Measurements from ENCODE around the gene FBXL2.
"Not testable (repeated sequence)": the region's sequence is repeated elsewhere in the genome, so short reads cannot be mapped to it uniquely, and the experiment has no call there.

Gene FBXL2

DNA sequence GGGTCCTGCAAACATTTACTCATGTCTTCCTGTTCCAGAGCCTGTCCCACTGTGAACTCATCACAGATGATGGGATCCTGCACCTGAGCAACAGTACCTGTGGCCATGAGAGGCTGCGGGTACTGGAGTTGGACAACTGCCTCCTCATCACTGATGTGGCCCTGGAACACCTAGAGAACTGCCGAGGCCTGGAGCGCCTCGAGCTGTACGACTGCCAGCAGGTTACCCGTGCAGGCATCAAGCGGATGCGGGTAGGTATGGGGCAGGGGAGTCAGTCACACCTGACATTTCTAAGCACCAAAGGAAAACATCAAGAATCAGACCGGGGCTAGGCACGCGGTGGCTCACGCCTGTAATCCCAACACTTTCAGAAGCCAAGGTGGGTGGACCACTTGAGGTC is 106.7 kb downstream of the FBXL2 start:
- FAIRE-seq (no peak), DNase-seq (ENCODE audit: low spot score) (no peak)

DNA sequence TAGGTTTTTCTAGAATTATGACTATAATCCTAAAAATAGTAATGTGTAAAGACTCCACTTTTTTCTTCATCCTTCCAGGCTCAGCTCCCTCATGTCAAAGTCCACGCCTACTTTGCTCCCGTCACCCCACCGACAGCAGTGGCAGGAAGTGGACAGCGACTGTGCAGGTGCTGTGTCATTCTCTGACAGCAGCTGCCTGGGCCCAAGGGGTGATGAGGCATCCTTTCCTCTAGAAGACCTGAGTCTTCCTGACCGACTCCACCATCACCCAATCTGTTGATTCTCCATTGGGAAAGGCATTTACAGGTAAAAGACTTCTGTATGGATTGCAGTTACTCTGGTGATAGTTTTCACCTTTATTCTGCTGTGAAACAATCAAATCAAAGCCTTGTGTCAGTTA is 108.2 kb downstream of the FBXL2 start:
- FAIRE-seq (no peak), DNase-seq (ENCODE audit: low spot score) (peak; percentile 4)

DNA sequence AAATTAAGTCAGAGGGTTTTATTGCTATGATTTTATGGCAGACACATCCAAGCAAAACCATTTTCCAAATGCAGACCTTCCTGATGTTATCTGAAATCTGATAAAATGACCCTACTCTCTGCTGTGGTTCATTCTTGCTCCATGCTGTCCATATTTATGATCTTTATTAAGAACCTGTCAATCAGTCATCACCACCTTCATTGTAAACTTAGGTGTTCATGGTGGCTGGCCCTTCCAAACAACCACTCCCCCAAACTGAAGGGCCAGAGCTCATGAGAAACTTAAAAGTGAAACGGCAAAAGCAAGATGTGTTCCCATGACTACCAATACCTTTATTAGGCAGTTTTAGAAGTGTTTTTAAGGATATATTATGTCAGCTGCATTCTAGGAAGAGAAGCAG is 109.4 kb downstream of the FBXL2 start:
- DNase-seq (ENCODE audit: low spot score) (no peak), FAIRE-seq (no peak)

DNA sequence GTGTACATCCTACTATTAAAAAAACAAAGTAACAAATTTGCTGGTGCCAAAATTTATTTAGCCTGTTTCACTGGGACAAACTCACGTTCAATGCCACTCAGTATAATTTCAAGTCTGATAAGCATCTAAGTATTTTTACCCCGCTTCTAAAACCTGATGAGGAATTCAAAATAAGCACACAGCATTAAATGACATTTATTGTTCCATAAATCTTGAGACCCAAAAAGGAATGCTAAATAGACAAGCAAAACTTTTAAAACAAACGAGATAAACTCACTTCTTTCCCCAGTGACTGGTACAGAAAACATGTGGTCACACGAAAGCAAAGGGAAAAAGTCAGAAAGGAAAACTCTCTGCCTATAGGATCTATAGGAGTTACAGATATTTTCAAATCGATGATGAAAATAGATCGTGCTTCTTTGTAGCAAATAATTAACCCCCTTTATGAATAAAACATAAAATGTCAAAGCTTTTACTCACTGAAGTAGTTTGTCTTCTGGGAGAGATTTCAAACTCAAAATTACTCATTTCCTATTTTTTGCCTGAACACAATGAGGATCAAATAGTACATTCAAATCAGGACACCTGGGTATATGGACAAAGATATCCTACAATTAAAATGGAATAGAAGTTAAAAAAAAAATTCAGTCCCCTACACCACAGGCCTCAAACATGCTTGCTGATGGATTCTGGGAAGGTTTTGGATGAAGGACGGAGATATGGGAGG is 111.3 kb downstream of the FBXL2 start:
- no peak for DNase-seq (ENCODE audit: low spot score)
- FAIRE-seq = no peak

DNA sequence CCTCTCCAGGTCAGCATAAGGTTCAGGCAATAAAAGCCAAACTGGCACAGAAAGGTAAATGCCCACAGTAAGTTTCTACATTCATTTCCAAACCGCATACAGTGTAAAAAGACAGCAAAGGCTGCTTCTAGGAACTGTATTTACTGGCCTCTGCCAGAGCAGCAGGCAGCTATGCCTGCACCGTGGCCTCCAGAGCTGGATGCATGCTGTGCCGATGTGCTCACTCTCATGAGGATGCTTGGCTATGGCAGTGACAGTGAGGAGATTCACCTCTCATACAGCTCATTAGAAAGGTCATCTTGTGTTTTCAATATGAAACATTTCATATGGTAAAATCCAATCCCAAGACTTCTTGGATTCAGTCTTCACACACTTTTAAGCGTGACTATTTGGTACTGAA is 112.7 kb downstream of the FBXL2 start:
- DNase-seq (ENCODE audit: low spot score) (no peak), FAIRE-seq (no peak)

DNA sequence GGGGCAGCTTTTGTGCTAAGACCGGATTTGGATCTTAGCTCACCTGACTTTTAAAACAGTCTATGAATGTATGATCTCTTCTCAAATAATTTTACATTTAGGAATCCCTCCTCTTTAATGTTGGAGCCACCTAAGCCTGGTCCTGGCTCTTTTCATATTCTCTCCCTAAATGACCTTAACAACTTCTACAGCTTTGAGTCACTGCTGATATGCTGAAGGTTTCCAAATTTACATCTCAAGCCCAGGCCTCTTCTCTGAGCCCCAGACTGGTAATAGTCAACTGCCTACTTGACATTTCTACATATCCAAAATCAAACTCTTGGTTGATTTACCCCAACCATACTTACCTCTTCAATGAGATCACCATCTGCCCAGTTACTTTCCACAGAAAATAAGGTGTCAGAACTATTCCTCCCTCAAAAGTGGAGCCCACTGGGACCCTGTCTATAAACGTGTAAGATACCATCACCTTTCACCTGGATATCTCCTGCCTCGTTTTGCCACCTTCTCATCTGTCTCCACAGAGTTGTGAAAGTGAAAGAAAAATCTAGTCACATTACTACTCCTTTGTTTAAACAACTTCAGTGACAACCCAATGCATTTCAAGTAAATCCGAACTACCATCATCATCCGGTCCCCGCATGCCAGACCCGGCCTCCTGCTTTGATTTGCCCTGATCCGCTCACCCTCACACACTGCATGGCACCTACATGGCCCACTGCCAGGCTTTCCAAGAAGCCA is 114.2 kb downstream of the FBXL2 start:
- no peak for DNase-seq (ENCODE audit: low spot score)
- FAIRE-seq = no peak

DNA sequence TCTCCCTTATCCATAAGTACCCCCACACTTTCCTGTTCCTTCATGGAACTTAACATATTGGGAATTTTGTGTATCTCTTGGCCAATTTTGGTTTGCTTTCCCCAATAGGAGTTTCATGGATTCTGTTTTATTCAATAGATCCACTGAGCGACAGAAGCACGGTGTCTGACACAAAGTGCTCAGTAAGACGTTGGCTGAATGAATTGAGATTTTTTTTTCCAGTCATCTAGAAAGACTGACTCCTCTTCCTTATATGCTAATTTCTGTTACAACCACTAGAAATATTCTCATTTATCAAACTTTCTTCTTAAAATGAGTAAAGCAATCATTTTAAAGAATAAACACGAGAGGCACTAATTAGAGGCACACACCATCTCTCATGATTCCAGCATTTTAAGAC is 114.9 kb downstream of the FBXL2 start:
- FAIRE-seq (no peak), DNase-seq (ENCODE audit: low spot score) (no peak)

DNA sequence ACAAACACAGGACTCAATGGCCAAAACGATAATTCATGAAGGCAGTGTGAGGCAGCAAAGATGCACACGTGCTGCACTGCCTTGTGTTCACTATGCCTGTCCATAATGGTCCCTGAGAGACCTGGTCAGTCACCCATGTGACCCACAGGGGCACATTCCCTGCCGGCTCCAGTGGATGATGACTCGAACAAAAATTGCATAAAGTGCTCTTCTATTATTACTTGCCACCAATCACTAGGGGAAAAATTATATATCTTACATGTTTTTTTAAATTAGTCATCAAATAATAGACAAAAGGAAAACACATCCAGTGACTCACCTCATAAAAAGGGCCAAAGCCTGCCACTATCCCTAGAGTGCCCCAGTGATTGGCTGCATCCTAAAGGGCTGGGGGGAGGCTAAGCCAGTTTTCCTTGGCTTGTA is 115.5 kb downstream of the FBXL2 start:
- peak; percentile 86 for DNase-seq (ENCODE audit: low spot score)
- FAIRE-seq = peak; percentile 54

DNA sequence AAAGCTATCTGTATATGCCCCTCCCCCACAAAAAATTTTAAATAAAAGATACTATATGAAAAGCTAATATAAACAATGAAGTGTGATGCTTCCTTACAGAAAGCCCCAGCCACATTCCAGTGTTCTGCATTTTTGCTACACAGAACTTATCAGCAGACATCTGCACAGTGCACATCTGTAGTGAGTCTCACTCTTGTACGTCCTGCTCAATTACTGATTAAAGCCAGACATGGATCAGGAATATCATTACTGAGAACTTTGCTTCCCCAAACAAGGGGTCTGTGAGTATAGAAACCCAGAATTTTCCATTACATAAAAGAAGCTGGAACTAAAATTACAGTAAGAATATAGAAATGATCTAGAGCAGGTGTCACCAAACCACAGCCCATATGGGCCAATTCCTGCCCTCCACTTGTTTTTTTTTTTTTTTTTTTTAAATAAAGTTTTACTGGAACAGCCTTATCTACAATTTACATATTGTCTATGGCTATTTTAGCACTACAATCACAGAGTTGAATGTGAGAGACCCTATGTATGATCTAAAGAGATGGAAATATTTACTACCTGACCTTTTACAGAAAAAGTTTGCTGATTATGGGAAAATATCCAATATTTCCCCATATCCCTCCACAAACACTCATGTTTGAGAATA is 117.3 kb downstream of the FBXL2 start:
- no peak for DNase-seq (ENCODE audit: low spot score)
- FAIRE-seq = no peak

DNA sequence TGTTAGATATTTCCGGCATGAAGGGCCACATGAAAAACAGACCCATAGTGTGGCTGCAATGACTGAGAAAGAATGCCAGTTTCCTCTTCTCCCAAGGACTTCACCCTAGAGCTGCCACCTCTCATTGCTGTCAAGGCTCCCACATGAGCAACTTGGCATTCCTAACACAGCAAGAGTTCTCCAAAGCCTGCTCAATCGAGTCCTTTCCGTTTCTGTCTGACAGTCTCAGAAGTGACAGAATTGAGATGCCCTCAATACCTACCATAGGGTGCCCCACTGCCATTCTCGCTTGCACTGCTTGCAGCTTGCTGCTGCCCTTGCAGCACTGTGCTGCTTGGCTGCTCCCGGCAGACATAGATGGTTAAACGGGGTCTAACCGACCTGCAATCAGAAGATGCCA is 118.7 kb downstream of the FBXL2 start:
- no peak for DNase-seq (ENCODE audit: low spot score)
- FAIRE-seq = no peak

DNA sequence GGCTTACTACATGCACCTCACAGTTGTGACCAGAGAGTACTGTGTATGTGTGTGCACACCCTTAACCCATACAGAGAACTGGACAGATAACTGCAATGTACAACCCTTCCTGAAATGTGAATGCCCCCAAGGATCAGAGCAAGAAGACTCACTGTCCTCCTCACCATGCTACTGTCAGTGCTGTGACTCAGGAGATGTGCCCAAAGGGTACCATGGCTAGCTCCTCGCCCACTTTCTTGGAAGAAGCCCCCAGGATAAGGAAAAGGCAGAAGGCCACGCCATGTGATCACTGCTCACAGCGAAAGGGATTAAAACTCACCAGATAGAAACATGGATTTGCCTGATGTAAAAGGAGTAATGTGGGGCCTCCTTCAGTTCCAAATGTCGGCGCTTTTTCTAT is 121.2 kb downstream of the FBXL2 start:
- DNase-seq (ENCODE audit: low spot score) (no peak), FAIRE-seq (no peak)

DNA sequence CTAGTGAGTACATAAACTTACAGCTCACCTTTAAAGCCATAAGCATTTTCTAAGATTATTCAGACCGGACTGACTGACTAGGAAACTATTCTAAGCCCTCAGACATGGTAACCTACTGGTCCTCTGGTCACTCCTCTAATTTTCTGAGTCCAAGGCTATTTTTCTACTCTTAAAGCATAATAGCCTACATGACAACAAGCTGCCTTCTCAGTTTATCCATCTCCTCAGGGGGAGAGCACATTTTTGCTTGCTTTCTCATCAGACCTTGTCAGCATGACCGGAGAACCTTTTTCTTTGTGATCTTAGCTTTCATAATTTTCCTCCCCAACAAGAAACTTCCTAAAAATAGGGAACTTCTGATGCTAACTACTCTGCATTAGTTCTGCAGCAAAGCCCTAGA is 124.5 kb downstream of the FBXL2 start:
- FAIRE-seq (no peak), DNase-seq (ENCODE audit: low spot score) (no peak)

DNA sequence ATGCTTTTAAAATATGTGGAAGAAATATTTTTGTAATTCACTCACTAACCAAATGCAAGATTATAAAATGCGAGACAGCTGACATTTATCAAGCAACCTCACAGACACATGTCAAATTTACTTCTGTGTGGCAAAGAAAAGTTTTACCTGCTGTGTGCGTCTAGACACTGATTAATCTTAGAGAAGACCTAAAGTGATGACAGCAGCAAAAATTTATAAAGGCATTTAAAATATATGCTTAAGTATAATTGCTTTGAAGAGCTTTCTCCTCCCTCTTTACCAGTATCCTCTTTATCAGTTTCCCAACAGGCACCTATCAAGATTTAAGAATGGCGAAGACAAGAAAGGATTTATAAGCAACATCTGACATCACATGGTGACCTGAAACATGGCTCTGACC is 125.7 kb downstream of the FBXL2 start:
- no peak for FAIRE-seq
- DNase-seq (ENCODE audit: low spot score) = no peak

DNA sequence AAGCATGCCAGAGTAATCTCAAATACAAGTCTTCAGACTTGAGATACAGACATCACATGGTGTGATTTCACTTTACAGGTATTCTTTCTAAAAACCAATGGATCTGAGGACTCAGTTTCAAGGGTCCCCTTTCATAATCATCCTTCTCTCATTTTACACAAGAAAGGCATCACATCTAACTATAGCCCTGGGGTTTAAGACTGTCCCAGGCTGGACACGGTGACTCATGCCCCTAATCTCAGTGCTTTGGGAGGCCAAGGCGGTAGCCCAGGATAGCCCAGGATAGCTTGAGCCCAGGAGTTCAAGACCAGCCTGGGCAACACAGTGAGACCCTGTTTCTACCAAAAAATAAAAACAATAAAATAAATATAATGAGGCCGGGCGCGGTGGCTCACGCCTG is 126.5 kb downstream of the FBXL2 start:
- no peak for FAIRE-seq

DNA sequence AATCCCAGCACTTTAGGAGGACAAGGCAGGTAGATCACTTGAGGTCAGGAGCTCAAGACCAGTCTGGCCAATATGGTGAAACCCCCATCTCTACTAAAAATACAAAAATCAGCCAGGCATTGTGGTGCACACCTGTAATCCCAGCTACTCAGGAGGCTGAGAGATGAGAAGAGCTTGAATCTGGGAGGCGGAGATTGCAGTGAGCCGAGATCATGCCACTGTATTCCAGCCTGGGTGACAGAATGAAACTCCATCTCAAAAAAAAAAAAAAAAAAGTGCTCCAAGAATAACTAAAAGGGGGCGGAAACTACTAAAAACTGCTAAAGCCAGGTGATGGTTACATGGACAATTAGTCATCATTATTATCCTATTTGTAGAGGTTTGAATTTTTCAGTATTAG is 133.6 kb downstream of the FBXL2 start:
- not testable (repeated sequence) for FAIRE-seq; DNase-seq (ENCODE audit: low spot score)

More for the DNA sequence above, 126.5 kb downstream of the FBXL2 start:
- no peak for DNase-seq (ENCODE audit: low spot score)

DNA sequence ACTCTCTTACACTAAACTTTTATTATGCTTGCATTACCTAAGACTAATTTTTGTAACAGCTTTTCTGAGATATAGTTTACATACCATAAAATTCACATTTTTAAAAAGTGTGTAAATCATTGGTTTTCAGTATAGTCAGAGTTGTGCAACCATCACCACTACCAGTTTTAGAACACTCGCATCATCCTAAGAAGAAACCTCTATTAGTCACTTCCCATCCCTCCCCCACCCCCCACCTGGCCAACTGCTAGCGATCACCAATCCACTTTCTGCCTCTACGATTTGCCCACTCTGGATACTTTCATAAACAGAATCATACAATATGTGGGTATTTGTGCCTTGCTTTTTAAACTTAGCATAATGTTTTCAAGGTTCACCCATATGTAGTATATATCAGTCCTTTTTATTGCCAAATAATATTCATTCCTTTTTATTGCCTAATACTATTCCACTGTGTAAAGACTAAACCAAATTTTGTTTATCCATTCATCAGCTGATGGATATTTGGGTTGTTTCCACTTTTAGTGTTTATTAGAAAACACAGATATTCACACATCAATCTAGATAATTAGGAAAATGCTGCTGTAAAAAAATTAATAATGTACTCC is 139.9 kb downstream of the FBXL2 start:
- FAIRE-seq = no peak
- no peak for DNase-seq (ENCODE audit: low spot score)

DNA sequence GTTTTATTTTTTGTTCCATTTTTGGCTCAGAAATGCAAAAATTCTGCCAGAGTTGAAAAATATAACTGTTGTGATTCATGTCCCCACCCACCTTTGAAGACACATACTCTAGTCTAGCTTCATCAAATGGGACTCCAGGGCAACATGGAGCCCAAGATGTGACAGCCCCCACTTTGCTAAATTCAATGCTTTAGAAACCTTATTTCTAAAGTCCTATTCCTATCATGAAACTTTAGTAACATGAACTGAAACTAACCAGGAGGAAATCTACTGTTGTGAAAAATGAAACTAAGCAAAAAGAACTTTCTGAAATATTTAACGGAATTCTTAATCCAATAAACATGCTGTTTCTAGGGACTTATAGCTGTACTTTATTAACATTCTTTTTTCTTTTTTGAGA is 142.7 kb downstream of the FBXL2 start:
- no peak for DNase-seq (ENCODE audit: low spot score)
- FAIRE-seq = no peak

DNA sequence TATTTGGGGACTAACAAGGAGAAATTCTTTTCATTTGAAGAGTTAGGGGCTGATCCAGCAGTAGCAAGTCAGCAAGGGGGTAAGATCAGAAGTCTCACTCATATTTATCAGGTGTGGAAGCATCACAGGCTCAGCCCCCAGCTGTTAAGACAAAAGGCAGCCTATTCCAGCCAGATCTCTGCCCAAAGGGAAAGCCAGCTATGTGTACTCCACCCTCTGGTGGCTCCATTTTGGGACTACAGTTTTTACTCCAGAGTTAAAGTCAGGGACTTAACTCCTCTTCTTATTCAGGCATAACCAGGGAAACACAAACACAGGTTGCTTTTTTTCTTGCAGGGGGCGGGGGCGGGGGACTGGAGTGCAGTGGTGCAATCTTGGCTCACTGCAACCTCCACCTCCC is 143.7 kb downstream of the FBXL2 start:
- FAIRE-seq (no peak), DNase-seq (ENCODE audit: low spot score) (no peak)

DNA sequence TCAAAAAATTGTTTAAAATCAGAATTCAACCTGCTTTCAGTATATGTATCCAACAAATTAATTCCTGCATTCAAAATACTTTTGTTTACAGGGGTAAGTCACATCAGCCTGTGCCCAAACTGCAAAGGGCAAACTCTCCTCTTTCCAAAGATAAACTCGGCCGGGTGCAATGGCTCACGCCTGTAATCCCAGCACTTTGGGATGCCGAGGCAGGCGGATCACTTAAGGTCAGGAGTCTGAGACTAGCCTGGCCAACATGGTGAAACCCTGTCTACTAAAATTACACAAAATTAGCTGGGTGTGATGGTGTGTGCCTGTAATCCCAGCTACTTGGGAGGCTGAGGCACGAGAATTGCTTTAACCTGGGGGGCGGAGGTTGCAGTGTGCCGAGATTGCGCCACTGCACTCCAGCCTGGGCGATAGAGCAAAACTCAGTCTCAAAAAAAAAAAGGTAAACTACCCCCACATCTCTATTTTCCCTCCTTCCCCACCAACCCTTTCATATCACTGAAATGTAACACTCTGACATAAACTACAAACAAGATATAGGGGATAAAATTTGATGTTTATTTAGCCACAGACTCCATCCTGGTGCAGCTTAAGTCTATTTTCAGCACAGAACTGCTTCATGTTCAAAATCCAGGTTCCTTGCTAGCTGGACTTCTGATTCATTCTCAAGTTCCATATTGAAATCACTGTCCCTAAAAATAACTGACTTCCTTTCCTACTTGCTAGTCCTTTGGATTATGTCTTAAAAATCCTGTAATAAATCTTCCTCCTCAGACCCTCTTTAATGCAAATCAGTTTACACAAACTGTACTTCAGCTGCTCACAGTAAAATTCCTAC is 147.6 kb downstream of the FBXL2 start:
- FAIRE-seq = no peak

DNA sequence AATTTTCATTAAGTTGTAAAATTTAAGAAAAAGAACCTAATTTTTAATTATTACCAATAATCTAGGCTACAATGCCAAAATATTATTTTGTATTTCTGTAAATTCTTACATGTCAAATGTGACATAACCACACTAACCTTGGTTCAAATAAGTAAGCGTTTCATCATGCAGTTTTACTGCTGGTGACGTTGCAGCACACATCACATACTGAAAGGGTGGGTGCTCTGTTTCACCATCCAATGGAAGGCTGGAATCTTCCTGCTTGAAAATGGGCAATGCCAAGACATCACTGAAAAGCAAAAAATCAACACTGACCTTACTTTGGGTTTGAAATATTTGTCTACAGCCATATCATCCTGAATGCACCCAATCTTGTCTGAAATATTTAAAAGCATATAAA is 148.2 kb downstream of the FBXL2 start:
- no peak for FAIRE-seq
- no peak for DNase-seq (ENCODE audit: low spot score)

More for the DNA sequence above, 147.6 kb downstream of the FBXL2 start:
- no peak for DNase-seq (ENCODE audit: low spot score)

DNA sequence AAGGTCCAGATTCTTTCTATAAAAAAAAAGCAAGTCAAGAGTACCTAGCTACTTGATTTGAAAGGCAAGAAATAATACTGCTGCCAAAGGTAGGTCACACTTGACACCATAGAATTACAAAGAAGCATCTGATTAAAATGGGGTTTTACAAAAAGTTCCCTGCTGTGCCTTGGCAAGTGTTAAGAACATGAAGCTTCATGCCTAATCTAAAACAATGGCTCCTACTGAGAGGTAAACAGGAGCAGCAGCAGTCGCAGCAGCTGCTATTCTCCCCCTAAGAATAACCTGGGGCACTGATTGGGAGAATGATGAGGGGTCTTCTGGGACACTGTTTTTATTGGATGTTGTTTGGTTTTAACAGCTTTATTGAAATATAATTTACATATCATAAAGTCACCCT is 148.8 kb downstream of the FBXL2 start:
- FAIRE-seq (no peak), DNase-seq (ENCODE audit: low spot score) (no peak)
